Measurements from ENCODE around the gene PREPL. TPM values are rescaled to one million over a fixed set of nuclear protein-coding genes. Genes with fewer than 3 reads are reported as not detected.

Gene PREPL
- total and polyA plus RNA-seq, 2 of the 13 experiments (the other 11 are each of a cell fraction or from before 2014, with no cell fraction given), result 19.7 to 34.3 TPM

DNA sequence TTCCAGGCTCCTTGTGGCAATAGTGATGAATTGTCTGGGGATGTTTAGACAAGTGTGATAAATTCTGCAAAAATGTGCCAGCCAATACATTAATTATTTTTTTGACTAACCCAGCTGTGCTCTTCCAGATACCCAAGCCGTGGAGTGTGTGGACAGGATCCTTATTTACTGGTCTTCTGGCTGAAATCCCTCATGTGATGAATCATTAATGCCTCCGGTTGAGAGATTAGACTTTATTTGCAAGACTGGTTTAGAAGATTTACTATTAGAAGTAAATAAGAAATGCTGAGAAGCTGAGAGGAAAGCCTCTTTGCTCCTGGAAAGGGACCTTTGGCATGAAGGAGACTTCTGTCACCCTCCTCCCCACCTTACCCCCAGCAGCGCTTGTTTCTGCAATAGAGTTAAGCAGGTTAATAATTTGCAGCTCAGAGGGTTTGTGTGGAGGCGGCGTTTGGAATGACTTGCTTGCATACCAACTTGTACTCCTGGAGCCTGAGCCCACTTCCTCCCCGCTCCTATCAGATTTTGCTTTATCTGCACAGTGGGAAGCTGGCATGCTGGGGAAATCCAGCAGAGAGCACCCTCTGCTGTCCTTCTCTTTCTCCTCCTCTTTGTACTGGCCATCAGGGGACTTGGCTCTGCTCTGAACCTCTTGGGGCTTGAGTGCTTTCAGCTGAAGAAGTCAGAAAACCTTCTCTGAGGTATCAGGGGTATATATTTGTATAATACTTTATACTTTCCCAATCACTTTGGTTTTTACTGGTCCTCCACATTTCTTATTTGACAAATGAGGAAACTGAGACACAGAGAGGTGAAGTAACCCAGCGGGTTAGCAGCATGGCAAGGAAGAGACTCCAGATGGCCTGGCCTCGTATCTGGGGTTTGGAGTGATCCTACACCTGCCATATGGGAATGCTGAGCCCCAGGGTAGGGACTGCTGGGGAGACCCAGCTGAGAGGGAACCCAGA, 69.7 kb downstream of the PREPL start (continued):
- TF ChIP-seq ZNF468 (CRISPR knock-in tag; IDR thresholded peaks at IDR 0.05), result no peak
- peak; percentile 28; the same call in 1 of the 2 replicates for TF ChIP-seq BCL6 (CRISPR knock-in tag; IDR thresholded peaks at IDR 0.05)
- TF ChIP-seq KDM4B (CRISPR knock-in tag; IDR thresholded peaks at IDR 0.05), result 0 out of 2 replicates have a peak, but pooled peaks have one; percentile 28
- peak; percentile 63; the same call in 1 of the 2 replicates for TF ChIP-seq ZBTB20 (CRISPR knock-in tag; IDR thresholded peaks at IDR 0.05; ENCODE audit: borderline replicate concordance, low read depth)
- peak; percentile 50; the same call in 1 of the 2 replicates for TF ChIP-seq HNF4A (CRISPR knock-in tag; IDR thresholded peaks at IDR 0.05)
- TF ChIP-seq FOSL1 (CRISPR knock-in tag; IDR thresholded peaks at IDR 0.05; ENCODE audit: borderline replicate concordance), result no peak
- TF ChIP-seq ZNF777 (CRISPR knock-in tag; IDR thresholded peaks at IDR 0.05), result no peak
- TF ChIP-seq, protein P1, sequence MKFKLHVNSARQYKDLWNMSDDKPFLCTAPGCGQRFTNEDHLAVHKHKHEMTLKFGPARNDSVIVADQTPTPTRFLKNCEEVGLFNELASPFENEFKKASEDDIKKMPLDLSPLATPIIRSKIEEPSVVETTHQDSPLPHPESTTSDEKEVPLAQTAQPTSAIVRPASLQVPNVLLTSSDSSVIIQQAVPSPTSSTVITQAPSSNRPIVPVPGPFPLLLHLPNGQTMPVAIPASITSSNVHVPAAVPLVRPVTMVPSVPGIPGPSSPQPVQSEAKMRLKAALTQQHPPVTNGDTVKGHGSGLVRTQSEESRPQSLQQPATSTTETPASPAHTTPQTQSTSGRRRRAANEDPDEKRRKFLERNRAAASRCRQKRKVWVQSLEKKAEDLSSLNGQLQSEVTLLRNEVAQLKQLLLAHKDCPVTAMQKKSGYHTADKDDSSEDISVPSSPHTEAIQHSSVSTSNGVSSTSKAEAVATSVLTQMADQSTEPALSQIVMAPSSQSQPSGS (CRISPR knock-in tag; IDR thresholded peaks at IDR 0.05), result peak; percentile 67; the same call in 1 of the 2 replicates
- TF ChIP-seq ZNF232 (CRISPR knock-in tag; IDR thresholded peaks at IDR 0.05; ENCODE audit: borderline replicate concordance), result 0 out of 2 replicates have a peak, but pooled peaks have one; percentile 48
- TF ChIP-seq, protein P2, sequence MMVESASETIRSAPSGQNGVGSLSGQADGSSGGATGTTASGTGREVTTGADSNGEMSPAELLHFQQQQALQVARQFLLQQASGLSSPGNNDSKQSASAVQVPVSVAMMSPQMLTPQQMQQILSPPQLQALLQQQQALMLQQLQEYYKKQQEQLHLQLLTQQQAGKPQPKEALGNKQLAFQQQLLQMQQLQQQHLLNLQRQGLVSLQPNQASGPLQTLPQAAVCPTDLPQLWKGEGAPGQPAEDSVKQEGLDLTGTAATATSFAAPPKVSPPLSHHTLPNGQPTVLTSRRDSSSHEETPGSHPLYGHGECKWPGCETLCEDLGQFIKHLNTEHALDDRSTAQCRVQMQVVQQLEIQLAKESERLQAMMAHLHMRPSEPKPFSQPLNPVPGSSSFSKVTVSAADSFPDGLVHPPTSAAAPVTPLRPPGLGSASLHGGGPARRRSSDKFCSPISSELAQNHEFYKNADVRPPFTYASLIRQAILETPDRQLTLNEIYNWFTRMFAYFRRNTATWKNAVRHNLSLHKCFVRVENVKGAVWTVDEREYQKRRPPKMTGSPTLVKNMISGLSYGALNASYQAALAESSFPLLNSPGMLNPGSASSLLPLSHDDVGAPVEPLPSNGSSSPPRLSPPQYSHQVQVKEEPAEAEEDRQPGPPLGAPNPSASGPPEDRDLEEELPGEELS (CRISPR knock-in tag; IDR thresholded peaks at IDR 0.05), result 0 out of 2 replicates have a peak, but pooled peaks have one; percentile 53
- TF ChIP-seq MBNL3 (CRISPR knock-in tag; conservative IDR thresholded peaks at IDR 0.05), result no peak
- TF ChIP-seq, protein P3, sequence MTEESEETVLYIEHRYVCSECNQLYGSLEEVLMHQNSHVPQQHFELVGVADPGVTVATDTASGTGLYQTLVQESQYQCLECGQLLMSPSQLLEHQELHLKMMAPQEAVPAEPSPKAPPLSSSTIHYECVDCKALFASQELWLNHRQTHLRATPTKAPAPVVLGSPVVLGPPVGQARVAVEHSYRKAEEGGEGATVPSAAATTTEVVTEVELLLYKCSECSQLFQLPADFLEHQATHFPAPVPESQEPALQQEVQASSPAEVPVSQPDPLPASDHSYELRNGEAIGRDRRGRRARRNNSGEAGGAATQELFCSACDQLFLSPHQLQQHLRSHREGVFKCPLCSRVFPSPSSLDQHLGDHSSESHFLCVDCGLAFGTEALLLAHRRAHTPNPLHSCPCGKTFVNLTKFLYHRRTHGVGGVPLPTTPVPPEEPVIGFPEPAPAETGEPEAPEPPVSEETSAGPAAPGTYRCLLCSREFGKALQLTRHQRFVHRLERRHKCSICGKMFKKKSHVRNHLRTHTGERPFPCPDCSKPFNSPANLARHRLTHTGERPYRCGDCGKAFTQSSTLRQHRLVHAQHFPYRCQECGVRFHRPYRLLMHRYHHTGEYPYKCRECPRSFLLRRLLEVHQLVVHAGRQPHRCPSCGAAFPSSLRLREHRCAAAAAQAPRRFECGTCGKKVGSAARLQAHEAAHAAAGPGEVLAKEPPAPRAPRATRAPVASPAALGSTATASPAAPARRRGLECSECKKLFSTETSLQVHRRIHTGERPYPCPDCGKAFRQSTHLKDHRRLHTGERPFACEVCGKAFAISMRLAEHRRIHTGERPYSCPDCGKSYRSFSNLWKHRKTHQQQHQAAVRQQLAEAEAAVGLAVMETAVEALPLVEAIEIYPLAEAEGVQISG (CRISPR knock-in tag; IDR thresholded peaks at IDR 0.05), result peak; percentile 66
- TF ChIP-seq, protein P4, sequence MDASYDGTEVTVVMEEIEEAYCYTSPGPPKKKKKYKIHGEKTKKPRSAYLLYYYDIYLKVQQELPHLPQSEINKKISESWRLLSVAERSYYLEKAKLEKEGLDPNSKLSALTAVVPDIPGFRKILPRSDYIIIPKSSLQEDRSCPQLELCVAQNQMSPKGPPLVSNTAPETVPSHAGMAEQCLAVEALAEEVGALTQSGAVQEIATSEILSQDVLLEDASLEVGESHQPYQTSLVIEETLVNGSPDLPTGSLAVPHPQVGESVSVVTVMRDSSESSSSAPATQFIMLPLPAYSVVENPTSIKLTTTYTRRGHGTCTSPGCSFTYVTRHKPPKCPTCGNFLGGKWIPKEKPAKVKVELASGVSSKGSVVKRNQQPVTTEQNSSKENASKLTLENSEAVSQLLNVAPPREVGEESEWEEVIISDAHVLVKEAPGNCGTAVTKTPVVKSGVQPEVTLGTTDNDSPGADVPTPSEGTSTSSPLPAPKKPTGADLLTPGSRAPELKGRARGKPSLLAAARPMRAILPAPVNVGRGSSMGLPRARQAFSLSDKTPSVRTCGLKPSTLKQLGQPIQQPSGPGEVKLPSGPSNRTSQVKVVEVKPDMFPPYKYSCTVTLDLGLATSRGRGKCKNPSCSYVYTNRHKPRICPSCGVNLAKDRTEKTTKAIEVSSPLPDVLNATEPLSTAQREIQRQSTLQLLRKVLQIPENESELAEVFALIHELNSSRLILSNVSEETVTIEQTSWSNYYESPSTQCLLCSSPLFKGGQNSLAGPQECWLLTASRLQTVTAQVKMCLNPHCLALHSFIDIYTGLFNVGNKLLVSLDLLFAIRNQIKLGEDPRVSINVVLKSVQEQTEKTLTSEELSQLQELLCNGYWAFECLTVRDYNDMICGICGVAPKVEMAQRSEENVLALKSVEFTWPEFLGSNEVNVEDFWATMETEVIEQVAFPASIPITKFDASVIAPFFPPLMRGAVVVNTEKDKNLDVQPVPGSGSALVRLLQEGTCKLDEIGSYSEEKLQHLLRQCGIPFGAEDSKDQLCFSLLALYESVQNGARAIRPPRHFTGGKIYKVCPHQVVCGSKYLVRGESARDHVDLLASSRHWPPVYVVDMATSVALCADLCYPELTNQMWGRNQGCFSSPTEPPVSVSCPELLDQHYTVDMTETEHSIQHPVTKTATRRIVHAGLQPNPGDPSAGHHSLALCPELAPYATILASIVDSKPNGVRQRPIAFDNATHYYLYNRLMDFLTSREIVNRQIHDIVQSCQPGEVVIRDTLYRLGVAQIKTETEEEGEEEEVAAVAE (CRISPR knock-in tag; IDR thresholded peaks at IDR 0.05; ENCODE audit: borderline replicate concordance), result 0 out of 2 replicates have a peak, but pooled peaks have one; percentile 48
- TF ChIP-seq KDM3A (CRISPR knock-in tag; IDR thresholded peaks at IDR 0.05; ENCODE audit: low read depth), result 0 out of 2 replicates have a peak, but pooled peaks have one; percentile 31
- TF ChIP-seq KDM5A (IDR thresholded peaks at IDR 0.05; ENCODE audit: borderline replicate concordance, low read length), result no peak
- TF ChIP-seq ZNF790 (CRISPR knock-in tag; IDR thresholded peaks at IDR 0.05; ENCODE audit: borderline replicate concordance), result no peak
- peak; percentile 48; the same call in 1 of the 2 replicates for TF ChIP-seq NCOR1 (IDR thresholded peaks at IDR 0.05; ENCODE audit: borderline replicate concordance, low read length)
